GM19240 (cell line): ENCODE measurements around the gene TNFAIP8.

Source experiments
- DNase-seq: peaks from one replicate; pipeline ENCODE4 v3.0.0; 2011; ENCODE audit warnings: low spot score; ENCODE audit not compliant: insufficient read length

The TNFAIP8 gene

DNA sequence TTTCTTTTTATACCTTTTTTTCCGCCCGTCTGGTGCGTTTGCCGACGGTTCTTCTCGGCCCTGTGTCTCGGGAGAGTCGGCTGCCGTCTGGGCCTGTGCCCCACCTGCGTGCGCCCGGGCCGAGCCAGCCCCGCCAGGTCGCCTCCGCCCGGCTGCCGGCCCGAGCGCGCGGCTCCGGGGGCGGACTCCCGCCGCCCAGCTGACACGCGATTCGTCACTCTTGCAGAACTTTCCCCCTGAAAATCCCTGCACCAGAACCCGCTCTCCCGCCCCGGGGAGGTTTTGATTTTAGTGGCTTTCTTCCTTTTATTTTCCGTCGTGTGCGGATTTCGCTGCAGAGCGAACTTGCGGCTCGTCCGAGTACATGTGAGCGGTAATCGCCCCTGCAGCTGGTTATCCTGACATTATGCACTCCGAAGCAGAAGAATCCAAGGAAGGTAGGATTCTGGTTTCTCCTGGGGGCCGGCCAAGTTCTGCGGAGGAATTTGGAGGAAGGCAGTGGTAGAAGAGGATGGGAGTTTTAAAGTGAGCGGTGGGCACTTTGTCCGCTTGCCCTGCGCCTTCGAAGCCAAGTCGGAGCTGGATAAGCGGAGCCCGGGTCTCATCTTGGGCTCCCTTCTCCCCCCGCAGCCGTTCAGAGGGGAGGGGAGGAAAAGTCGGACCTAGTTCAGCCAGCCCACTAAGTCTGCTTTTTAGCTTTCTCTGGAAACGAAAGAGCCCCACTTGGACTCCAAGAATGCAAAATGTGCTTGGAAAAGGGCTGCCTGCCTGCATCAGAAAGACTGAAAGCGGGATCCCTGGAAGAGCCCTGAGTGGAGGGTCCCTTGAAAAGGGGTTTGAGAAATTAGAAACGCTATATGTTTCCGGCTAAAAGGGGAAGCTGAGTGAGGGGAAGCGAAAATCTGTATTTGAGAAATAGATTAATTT is at the start of gene TNFAIP8:
Gene TNFAIP8 (plus strand): TSS at position 335 of the 927 bp plus-strand sequence. CDS start 72 bp downstream, at position 407.
- no peak for DNase-seq

DNA sequence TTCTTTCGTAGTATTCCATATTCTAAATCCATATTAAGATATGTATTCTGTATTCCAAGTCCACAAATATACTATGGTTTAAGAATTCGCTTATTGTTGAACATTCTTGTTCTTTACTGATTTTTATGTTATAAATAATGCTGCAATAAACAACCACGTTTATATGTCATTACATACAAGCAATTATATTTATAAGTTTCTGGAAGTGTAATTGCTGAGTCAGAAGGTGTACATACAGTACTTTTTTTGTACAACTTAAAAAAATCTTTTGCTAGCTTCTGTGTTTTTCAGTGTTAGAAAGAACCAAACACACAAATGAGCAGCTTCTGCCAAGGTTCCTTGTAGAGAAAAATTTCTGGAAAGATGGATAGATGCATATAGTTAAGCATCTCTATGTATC is 48.6 kb upstream of the TNFAIP8 start:
- no peak for DNase-seq

DNA sequence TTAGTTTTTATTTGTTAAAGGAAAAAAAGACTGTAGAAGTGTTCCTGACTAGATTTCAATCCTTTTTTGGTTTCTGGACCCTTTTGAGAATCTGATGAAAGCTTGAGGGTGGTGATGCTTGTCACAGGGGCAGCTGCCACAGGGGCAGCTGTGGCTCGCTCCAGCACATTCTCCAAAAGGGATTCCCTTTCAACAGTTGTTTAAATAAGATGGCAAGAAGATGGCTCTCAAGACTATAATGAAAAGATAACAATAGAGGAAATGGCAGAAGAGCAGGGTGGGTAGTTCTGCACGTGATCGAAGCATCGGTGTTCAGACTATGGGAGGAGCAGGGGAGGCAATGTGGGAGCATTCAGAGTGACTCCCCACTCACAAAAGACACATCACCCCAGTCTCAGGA is 46.5 kb upstream of the TNFAIP8 start:
- DNase-seq: no peak

- DNase-seq: no peak
Measured at GRCh38 chr5:119311688-119312087, 44.1 kb upstream of the TNFAIP8 start.

DNA sequence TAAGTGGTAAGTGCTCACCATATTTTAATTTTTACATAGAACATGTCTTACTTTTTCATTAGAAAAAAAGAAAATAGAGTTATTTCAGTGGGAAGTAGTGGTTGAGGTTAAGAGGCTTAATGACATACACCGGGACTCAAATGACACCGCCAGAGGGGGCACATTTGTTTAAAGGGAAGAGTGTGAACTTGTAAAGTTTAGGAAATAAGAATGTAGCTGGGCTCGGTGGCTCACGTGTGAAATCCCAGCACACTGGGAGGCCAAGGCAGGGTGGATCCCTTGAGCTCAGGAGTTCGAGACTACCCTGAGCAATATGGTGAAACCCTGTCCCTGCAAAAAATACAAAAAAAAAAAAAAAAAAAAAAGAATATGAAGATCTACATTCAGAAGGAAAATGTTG is 43.4 kb upstream of the TNFAIP8 start:
- DNase-seq: no peak

DNA sequence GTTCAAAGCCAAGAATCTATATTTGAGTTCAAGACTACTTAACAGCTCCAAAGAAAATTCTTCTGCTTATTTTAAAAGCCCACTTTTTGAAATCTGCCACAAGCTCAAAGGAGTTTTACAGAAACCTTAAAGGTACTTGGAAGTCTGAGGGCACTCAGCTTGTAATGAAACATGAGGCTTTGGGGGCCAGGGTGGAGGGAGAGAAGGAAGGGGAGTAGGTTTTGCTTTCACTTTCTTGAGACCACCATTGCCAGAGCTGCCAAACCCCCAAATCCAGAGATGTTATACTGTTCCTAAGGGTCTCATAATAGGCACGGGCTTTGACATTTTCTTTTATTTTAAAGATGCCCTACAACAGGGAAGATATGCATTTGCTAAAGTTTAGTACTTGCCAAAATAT is 42.6 kb upstream of the TNFAIP8 start:
- DNase-seq: no peak

DNA sequence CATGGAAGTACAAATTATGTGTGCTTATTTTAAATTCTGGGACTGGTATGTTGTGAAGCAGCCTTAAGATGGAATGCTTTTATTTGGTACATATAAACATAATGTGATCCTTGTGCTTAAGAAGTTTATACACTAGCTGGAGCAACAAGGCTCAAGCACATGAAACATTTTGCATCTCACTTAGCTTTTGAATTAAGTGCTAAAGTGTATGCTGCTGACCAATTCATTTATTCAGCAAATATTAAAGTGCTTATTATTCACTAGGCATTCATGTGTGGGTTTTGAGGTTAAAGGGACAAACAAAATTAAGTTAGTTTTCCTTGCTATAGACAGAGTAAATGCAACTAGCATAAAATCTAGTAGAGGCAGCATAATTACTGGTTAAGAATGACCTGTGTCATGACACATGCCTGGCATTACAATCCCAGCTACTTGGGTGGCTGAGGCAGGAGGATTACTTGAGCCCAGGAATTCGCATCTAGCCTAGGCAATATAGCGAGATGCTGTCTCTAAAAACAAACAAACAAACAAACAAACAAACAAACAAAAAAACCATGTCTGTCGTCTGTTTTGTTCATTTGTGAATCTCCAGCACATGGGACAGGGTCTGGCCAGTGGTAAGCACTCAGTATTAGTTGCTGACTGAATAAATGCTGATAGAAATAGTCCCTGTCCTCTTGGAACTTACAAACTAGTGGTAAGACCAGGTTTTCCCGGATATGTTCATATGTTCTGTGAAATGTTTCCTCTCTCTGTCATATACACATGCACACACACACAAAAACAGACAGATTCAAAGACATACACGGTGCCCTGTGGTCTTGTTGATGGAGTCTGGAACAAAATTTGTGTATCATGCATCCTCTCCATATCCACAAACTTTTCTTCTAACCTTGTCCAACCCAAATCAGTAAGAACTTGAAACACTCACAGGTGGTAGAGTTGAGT is 41.9 kb upstream of the TNFAIP8 start:
- DNase-seq: no peak

- DNase-seq: peak; percentile 35
Measured at GRCh38 chr5:119315516-119315949, 40.3 kb upstream of the TNFAIP8 start.

DNA sequence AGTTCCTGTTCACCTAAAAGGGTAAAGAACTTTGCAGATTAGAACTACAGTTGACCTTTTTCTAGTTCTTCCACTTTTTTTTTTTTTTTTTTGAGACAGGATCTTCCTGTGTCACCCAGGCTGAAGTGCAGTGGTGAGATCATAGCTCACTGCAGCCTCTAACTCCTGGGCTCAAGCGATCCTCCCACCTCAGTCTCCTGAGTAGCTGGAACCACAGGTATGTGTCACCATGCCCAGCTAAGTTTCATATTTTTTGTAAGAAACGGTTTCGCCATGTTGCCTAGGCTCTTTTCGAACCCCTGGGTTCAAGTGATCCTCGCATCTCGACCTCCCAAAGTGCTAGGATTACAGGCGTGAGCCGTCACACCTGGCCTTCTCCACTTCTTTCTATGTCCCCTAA is 39.7 kb upstream of the TNFAIP8 start:
- no peak for DNase-seq

DNA sequence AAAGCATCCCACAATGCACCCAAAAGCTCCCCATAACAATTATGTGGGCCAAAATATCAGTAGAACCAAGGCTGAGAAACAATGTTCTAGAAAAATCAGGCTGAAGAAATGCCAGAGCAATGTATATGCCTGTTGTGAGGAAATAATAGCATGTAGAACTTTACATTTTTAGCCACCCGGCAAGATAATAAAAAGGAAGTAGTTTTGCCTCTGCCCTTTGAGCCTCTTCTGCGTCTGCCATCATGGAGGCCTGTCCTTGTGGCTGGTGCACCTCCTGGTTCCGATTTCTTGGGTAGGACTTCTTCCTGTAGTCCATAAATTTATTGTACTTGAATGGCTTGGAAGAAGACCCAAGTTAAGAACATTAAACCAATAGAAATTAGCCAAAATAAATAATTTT is 38.9 kb upstream of the TNFAIP8 start:
- DNase-seq: no peak

DNA sequence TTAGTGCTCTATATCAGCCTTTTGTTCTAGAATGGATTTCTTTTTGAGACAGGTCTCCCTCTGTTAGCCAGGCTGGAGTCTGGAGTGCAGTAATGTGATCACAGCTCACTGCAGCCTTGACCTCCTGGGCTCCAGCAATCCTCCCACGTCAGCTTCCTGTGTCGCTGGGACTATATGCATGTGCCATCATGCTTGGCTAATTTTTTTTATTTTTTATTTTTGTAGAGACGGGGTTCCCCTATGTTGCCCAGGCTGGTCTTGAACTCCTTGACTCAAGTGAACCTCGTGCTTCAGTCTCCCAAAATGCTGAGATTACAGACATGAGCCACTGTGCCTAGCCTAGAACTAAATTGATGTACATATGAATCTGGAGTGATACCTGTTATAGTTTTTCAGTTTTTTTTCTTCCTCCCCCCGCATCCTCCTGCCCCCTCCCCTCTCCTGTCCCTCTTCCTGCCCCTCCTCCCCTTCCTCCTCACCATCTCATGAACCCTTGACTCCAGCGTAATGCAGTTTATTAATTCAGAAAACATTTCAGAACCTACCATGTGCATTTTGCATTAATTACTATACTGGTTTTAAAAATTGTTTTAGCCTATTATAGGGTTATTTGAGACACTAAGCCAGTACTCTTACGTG is 37.4 kb upstream of the TNFAIP8 start:
- no peak for DNase-seq

GRCh38 chr5:119319401-119319800 is 36.4 kb upstream of the TNFAIP8 start:
- DNase-seq: no peak

- DNase-seq: no peak
Measured at GRCh38 chr5:119319890-119320289, 35.9 kb upstream of the TNFAIP8 start.

- DNase-seq: no peak
Measured at GRCh38 chr5:119321569-119322311, 34.1 kb upstream of the TNFAIP8 start.

DNA sequence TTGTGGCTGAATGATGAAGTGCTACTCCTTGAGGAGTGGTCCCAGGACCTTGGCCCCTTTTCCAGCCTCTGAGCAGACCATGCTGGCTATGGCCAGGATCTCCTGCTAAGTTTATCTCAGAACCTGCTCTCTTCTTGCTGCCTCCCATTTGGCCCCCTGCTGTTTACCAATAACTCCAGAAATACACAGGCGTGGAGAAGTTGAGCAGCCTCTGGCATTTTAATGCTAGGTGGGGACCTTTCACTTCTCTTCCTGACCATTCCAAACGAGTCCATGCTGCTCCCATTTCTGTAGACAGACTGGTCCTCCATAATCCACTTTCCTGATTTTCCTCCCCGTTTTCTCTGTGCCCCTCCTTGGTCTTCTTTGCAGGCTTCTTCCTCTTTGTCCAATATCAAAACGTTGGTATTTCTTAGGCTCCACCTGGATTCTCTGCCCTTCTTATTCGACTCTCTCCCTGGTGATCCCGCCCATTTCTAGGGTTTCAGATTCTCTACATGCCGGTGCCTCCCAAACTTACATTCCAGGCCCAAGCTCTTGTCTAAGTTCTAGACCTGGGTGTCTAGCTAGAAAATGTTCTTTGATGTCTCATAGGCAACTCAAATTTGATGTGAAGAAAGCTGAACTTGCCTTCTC is 33.4 kb upstream of the TNFAIP8 start:
- DNase-seq: no peak

DNA sequence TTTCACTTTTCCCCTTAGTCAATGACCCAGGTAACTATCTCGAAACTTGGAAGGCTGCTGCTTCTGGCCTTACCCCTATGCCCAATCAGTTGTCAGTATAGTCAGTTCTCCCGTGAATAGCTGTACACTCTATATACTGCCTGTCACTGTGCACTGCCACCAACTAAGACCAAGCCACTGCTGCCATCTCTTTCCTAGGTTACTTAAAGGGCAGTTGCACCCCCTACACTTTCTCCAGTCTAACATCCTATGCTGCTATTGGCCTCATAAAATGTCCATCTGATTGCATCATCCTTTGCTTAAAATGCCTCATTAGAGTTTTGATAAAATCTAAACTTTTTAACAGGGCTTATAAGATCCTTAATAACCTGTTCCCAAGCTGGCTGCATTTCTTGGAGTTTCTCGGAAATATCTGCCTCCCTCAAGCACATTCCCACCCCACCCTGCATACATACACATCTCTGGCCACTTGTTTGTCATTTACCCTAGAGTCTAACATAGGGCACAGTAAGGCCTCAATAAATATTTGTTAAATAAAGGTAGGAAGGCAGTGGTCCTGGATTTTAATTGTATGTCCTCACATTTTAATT is 32.8 kb upstream of the TNFAIP8 start:
- no peak for DNase-seq

- DNase-seq: no peak
Measured at GRCh38 chr5:119323601-119324000, 32.2 kb upstream of the TNFAIP8 start.

GRCh38 chr5:119324842-119325241 is 31.0 kb upstream of the TNFAIP8 start:
- DNase-seq: no peak

GRCh38 chr5:119327018-119327417 is 28.8 kb upstream of the TNFAIP8 start:
- DNase-seq: no peak
